Stimulated activated CD4-positive, alpha-beta T cell treated with anti-CD3 and anti-CD28 coated beads, Interleukin-1b, Interleukin-23, amount 100 ng/mL, for 24 hours (primary cell): ENCODE measurements around the gene GALNT14.

Experiments
- DNase-seq, 4 experiments: peaks; one replicate each; pipeline ENCODE4 v3.0.0-alpha.2; 2020; ENCODE audit warnings: low read depth in 4 of 4, low spot score in 1 of 4

Gene GALNT14

GRCh38 chr2:31058096-31059035 lies 79.9 kb downstream of the GALNT14 start:
- no peak for DNase-seq

- no peak for DNase-seq
Measured at GRCh38 chr2:31057691-31058090, 80.5 kb downstream of the GALNT14 start.

- DNase-seq = no peak
Measured at GRCh38 chr2:31055938-31056337, 82.3 kb downstream of the GALNT14 start.

- DNase-seq = no peak
Measured at GRCh38 chr2:31054842-31055388, 83.3 kb downstream of the GALNT14 start.

DNA sequence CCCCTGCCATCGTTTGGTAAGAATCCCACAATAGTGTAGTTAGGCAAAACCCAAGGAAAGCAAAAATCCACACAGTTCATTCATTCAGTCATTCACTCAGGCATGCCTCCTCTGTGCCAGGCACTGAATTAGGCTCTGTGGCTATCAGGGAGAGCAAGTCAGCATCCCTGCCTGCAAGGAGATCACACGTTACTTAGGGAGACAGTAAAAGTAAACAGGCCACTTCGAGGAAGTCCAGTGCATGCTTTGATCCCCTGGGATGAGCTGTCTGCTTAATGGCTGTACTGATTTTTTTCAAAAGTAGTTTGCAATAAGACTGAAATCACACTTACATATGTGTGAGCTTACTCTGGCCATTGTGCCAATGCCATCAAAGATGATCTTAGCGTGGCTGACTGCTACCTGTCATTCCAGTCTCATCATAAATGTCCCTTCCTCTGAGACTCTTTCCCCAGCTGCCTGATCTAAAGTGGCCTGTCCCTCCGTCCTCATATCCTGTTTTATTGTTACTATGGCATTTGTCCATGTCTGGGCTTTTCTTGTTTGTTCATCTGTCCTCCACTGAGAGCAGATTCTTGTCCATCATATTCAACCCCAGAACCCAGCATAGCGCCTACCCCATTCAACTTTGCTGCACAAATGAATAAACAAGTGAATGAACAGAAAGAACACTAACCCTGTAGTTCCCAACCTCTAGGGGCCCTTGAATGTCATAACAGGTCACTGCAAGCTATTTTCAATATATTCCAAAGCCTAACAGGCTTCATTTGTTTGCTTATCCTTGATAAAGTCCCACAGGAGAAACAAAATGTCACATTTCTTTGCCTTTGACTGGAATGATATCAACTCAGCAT lies 84.1 kb downstream of the GALNT14 start:
- DNase-seq = no peak

- no peak for DNase-seq
Measured at GRCh38 chr2:31052284-31052683, 86.0 kb downstream of the GALNT14 start.

DNA sequence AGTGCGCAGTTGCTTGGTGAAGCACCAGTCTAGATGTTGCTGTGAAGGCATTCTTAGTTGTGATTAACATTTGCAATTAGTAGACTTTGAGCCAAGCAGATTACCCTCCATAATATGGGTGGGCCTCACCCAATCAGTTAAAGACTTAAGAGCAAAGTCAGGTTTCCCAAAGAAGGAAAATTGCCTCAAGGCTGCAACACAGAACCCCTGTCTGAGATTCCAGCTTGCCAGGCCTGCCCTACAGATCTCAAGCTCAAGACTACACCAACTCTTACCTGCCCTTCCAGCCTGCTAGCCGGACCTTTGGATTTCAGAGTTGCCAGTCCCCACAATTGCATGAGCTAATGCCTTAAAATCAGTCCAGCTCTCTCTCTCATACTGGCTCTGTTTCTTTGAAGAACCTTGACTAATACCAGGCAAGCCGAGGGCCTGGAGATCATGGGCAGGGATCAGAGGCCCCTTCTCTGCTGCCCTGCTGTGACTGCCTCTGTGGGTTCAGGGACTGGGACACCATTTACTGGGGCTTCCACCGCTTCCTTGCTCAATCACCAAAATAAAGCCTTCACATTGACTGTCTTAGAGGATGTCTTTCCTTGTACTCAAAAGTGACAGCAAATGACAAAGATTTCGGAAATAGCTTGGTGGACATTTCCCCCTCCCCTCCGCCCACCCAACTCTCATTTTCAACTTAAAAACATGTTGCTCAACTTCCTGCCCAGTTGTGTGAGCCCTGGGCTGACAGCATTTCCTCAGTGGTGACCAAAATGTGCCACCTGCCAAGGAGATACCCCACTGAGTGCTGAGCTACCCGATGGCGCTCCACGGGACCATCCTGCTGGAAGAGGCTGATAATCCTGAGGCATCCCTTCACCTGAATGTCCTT lies 86.7 kb downstream of the GALNT14 start:
- DNase-seq = no peak

- DNase-seq = no peak
Measured at GRCh38 chr2:31049916-31050588, 88.2 kb downstream of the GALNT14 start.

DNA sequence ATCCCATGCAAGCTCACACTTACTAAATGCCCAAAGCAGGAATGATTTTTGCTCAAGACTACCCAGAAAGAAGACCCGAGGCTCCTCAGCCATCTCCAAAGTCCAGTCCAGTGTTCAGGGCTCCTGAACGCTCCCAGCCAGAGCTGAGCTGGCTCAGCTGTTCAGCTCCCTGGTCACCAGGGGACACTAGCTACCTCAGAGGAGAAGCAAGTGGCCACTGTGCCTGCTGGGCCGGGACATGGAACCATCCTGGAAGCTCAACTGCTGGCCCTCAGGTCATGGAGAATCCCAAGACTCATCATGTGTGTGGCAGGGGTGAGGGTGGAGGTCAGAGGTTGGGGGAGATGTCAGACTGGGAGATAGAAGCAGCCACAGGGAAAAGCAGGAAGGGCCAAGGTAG lies 89.0 kb downstream of the GALNT14 start:
- no peak for DNase-seq

GRCh38 chr2:31047599-31047998 lies 90.6 kb downstream of the GALNT14 start:
- no peak for DNase-seq

DNA sequence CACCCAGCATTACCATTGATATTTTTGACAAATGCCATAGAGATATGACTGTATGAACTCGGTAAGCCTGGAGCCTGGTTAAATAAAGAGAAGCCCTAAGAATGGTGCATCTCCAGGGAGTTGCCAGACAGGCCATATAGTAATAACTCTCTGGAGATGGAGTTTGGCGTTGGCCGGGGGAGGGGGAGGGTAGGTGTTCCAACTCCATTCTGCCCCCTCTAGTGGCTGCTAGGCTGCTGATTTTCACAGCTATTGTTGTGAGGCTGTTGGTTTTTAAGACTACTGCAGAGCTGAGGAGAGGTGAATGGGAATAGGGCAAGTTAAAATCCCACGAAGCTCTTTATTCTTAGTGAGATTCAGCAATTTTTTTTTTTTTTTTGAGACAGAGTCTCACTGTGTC lies 99.9 kb downstream of the GALNT14 start:
- no peak for DNase-seq

- DNase-seq = no peak
Measured at GRCh38 chr2:31037058-31037457, 101.2 kb downstream of the GALNT14 start.

DNA sequence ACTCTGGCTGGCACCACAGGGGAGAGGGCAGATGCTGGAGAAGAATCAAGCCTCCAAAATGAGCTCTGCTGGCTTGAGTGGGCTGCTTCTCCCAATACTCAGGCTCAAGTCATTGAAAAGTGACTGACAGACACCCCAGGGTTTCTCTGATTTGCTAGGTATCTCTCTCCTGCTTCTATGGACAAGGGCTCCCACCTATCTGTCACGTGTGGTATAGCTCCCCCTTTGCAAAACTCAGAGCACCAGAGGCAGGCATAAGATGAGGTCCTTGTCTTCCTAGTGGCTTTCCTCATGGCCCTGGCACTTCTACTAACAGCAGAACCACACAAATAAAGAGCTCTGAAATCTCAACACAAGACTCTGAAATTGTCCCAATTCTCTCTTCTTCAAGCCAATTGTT lies 105.2 kb downstream of the GALNT14 start:
- DNase-seq = no peak

DNA sequence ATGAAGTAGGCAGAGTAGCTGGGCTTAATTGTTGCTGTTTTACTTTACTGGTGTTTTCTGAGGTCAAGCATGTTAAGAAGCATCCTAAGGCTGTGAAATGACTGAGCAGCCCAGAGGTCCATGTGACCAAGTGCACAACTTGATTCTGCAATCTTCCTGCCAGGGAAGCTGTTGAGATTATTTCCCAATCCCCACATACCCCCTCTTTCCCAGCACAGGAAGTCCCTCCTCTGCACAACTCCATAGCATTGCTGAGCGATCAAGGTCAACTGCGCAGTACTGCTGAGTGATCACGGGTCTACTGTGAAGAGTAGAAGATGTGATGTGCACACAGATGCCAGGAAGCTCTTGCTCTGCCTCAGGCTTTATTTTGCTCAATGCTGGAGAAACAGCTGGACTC lies 105.8 kb downstream of the GALNT14 start:
- DNase-seq = no peak

DNA sequence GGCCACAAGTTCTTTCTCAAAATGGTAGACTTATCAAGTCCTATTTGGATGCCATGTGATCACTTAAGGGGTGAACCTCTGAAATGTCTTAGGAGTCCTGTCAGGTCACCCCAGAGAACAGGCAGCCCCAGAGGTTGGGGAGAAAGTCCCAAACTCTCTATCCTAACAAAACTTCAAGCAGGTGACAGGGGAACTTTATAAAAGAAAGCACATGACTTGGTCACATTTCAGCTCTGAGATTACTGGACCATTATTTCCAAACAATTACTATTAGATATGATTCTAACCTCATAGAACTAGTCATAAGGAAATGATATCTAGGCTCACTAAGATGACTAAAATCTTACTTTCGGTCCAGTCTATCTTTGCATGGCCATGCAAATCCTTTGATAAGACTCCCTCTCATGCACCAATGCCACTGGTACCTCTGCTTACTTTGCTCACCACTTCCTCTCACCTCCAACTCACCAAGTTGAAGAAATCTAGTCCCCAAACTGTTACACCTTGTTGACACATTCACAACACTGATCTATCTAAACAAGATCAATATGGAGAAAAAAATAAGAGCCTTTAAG lies 107.0 kb downstream of the GALNT14 start:
- no peak for DNase-seq

GRCh38 chr2:31028417-31028816 lies 109.8 kb downstream of the GALNT14 start:
- DNase-seq = no peak

DNA sequence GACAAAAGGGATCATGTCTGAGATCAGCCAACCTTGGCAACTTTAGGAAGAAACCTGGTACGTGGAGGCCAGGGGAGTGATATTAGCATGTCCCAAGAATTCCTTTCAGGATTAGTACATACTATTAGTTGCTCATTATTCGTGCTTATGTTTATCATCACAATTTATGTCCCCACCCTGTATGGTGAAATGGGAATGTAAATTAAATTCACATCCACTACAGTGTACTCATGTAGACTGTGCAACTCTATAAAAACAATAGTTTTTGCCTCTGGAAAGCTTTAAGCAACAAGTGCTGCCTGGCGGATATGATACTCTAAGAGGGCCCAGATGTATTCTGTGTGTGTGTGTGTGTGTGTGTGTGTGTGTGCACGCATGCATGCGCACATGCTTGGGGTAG lies 110.7 kb downstream of the GALNT14 start:
- DNase-seq = no peak

GRCh38 chr2:31023541-31023940 lies 114.7 kb downstream of the GALNT14 start:
- DNase-seq = no peak

DNA sequence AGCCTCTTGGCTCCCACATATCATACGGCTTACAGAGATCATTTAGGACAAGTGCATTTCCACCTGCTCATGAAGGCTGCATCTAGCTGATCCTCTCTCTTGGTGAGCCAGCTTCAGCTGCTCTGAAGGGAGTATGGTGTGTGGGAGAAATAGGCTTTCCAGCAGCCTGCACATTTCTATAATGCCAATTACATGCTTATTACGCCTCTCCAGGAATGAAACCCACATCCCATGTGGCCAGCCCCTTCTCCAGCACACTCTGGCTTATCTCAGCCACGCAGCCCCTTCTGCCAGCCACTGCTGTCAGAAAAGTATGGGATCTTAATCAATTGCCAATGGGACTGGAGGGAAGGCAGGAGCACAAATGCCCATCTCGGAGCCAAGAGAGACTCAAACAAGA lies 117.5 kb downstream of the GALNT14 start:
- no peak for DNase-seq

DNA sequence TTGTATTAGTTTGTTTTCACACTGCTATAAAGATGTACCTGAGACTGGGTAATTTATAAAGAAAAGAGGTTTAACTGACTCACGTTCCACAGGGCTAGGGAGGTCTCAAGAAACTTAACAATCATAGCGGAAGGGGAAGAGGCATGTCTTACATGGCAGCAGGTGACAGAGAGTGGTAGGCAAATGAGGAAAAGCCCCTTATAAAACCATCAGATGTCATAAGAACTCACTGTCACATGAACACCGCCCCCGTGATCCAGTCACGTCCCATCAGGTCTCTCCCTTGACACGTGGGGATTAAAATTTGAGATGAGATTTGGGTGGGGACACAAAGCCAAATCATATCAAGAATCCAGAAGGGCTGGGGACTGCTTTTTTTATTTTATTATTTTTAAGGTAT lies 120.0 kb downstream of the GALNT14 start:
- no peak for DNase-seq
